ENCODE data around the gene RRAS2. TPM values are rescaled to one million over a fixed set of nuclear protein-coding genes. Genes with fewer than 3 reads are reported as not detected.
"Not testable (repeated sequence)": the region's sequence is repeated elsewhere in the genome, so short reads cannot be mapped to it uniquely, and the experiment has no call there.

The RRAS2 gene
- total RNA-seq (10 to 100 TPM; 43.8 to 73.5 TPM), polyA plus RNA-seq (10 to 100 TPM; 21.2 to 26.1 TPM)
- long read RNA-seq, donor 1, transcript RRAS2-201 (6 exons, 1,516 nt), result major isoform, 14 of 14 reads
- long read RNA-seq, donor 1, partial matches to known transcripts, result 0 of 14 reads
- long read RNA-seq, donor 1, other reads (novel, unspliced or antisense), result 0 of 14 reads
- long read RNA-seq, donor 2, transcript RRAS2-201 (6 exons, 1,516 nt), result major isoform, 6 of 6 reads
- long read RNA-seq, donor 2, partial matches to known transcripts, result 0 of 6 reads
- long read RNA-seq, donor 2, other reads (novel, unspliced or antisense), result 0 of 6 reads
- long read RNA-seq, donor 3, transcript RRAS2-201 (6 exons, 1,516 nt), result major isoform, 9 of 11 reads
- long read RNA-seq, donor 3, partial matches to known transcripts, result 0 of 11 reads
- long read RNA-seq, donor 3, other reads (novel, unspliced or antisense), result 0 of 11 reads
- long read RNA-seq, donor 4, partial matches to known transcripts, result 0 of 5 reads
- long read RNA-seq, donor 4, other reads (novel, unspliced or antisense), result 0 of 5 reads
- long read RNA-seq, donor 5, transcript RRAS2-201 (6 exons, 1,516 nt), result major isoform, 20 of 20 reads
- long read RNA-seq, donor 5, partial matches to known transcripts, result 0 of 20 reads
- long read RNA-seq, donor 5, other reads (novel, unspliced or antisense), result 0 of 20 reads

DNA sequence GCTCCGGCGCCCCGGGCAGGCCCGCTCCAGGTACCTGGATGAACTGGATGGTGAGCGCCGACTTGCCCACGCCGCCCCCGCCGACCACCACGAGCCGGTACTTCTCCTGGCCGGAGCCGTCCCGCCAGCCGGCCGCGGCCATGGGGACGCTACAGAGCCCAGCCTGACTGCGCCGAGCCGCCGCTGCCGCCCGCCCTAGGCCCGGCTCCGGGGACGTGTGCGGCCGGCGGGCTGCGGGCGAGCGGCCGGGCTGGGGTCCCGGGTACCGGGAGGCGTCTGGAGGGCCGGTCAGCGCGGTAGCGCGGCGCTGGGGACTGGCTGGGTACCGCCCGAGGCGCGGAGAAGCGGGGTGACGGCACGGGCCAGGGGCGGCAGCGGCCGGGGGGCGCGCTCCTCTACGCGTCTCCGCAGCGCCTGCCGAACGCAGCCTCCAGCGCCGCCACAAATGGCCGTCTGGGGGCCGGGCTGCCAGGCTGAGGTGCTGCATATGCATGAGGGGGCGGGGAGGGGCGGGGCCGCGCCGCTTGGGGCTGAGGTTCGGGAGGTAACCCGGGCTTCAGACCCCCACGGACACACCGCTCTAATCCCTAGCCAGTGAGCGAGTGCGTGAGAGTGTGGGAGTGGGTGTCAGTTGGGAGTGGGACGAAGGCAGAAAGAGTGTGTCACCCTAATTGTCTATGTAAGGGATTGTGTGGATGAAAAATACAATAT, at the start of gene RRAS2:
RRAS2 (minus strand) TSS at position 455 of the 711 bp plus-strand sequence; CDS start at position 142, 313 bp downstream.
- Histone ChIP-seq H3K27me3 (ENCODE audit: control insufficient read depth in 3 of 3, insufficient read depth in 3 of 3, low read length in 2 of 3) (no peaks in the 10 kb centered on the region), H3K27ac (ENCODE audit: low read depth in 1 of 2, low read length in 1 of 2) (peak within 1 kb of the TSS; percentile 93 to 94), H3K9me3 (ENCODE audit: control insufficient read depth in 4 of 4, insufficient read depth in 3 of 4, low read length in 3 of 4) (no peaks in the 10 kb centered on the region), H3K4me1 (ENCODE audit: control insufficient read depth in 5 of 5, insufficient read depth in 5 of 5, low read length in 5 of 5) (peaks cover 0 to 6% (median 2%) of the 10 kb centered on the region in 5 donors), H3K9ac (ENCODE audit: insufficient read depth in 1 of 2, low read length in 2 of 2) (peak within 1 kb of the TSS; percentile 83 to 93), H3K36me3 (ENCODE audit: control insufficient read depth in 4 of 4, insufficient read depth in 4 of 4, low read length in 4 of 4) (no peaks in the 10 kb centered on the region), H3K4me3 (peak within 1 kb of the TSS; percentile 81)
- ATAC-seq (ENCODE audit: insufficient read depth, low FRiP score), result peak; percentile 63
- WGBS, 2 donors, result 1% methylated on average over 46 to 78 of the region's 78 CpGs
- no peak for TF ChIP-seq CTCF (IDR thresholded peaks at IDR 0.05; ENCODE audit: control extremely low read depth, extremely low read depth)
- peak; percentile 85 to 89 (median 89) for DNase-seq

GRCh38 chr11:14408612-14409011, 49.6 kb upstream of the RRAS2 start:
- DNase-seq (no peak), ATAC-seq (ENCODE audit: insufficient read depth, low FRiP score) (no peak)
- Histone ChIP-seq H3K27me3 (ENCODE audit: control insufficient read depth in 3 of 3, insufficient read depth in 3 of 3, low read length in 2 of 3) (no peaks in the 10 kb centered on the region), H3K9me3 (ENCODE audit: control insufficient read depth in 4 of 4, insufficient read depth in 3 of 4, low read length in 3 of 4) (no peaks in the 10 kb centered on the region), H3K4me3 (no peak overlapping the region), H3K9ac (ENCODE audit: insufficient read depth in 1 of 2, low read length in 2 of 2) (no peak overlapping the region), H3K27ac (ENCODE audit: low read depth in 1 of 2, low read length in 1 of 2) (no peak overlapping the region), H3K4me1 (ENCODE audit: control insufficient read depth in 5 of 5, insufficient read depth in 5 of 5, low read length in 5 of 5) (peaks cover 0 to 4% (median 1%) of the 10 kb centered on the region in 5 donors), H3K36me3 (ENCODE audit: control insufficient read depth in 4 of 4, insufficient read depth in 4 of 4, low read length in 4 of 4) (no peaks in the 10 kb centered on the region)
- WGBS, 2 donors, result 97% methylated on average over 2 of the region's 2 CpGs
- TF ChIP-seq CTCF (IDR thresholded peaks at IDR 0.05; ENCODE audit: control extremely low read depth, extremely low read depth), result no peak

DNA sequence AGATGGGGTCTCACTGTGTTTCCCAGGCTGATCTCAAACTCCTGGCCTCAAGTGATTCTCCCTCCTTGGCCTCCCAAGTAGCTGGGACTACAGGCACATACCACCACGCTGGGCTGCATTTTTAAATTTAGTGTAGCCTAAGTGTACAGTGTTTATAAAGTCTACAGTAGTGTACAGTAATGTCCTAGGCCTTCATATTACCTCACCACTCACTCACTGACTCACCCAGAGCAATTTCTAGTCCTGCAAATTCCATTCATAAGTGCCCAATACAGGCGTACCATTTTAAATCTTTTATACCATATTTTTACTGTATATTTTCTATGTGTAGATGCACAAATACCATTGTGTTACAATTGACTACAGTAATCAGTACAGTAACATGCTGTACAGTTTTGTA, 47.1 kb upstream of the RRAS2 start:
- H3K27ac ChIP-seq (ENCODE audit: low read depth in 1 of 2, low read length in 1 of 2); H3K9me3 ChIP-seq (ENCODE audit: control insufficient read depth in 4 of 4, insufficient read depth in 3 of 4, low read length in 3 of 4); H3K27me3 ChIP-seq (ENCODE audit: control insufficient read depth in 3 of 3, insufficient read depth in 3 of 3, low read length in 2 of 3); H3K36me3 ChIP-seq (ENCODE audit: control insufficient read depth in 4 of 4, insufficient read depth in 4 of 4, low read length in 4 of 4); H3K4me3 ChIP-seq; ATAC-seq (ENCODE audit: insufficient read depth, low FRiP score); DNase-seq; H3K9ac ChIP-seq (ENCODE audit: insufficient read depth in 1 of 2, low read length in 2 of 2); H3K4me1 ChIP-seq (ENCODE audit: control insufficient read depth in 5 of 5, insufficient read depth in 5 of 5, low read length in 5 of 5): not testable (repeated sequence)
- WGBS, 2 donors, result 95 to 98% methylated on average over 2 of the region's 2 CpGs

DNA sequence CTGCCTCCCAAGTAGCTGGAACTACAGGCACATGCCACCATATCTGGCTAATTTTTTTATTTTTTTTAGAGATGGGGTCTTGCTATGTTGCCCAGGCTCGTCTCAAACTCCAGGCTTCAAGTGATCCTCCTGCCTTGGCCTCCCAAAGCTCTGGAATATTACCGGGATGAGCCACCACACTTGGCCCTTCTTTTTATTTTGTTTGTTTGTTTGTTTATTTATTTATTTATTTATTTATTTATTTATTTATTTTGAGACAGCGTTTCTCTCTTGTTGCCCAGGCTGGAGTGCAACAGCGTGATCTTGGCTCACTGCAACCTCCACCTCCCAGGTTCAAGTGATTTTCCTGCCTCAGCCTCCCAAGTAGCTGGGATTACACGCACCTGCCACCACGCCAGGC, 44.5 kb upstream of the RRAS2 start:
- H3K9me3 ChIP-seq (ENCODE audit: control insufficient read depth in 4 of 4, insufficient read depth in 3 of 4, low read length in 3 of 4); H3K9ac ChIP-seq (ENCODE audit: insufficient read depth in 1 of 2, low read length in 2 of 2); H3K27me3 ChIP-seq (ENCODE audit: control insufficient read depth in 3 of 3, insufficient read depth in 3 of 3, low read length in 2 of 3); H3K36me3 ChIP-seq (ENCODE audit: control insufficient read depth in 4 of 4, insufficient read depth in 4 of 4, low read length in 4 of 4); H3K4me3 ChIP-seq; DNase-seq; H3K4me1 ChIP-seq (ENCODE audit: control insufficient read depth in 5 of 5, insufficient read depth in 5 of 5, low read length in 5 of 5); ATAC-seq (ENCODE audit: insufficient read depth, low FRiP score); H3K27ac ChIP-seq (ENCODE audit: low read depth in 1 of 2, low read length in 1 of 2): not testable (repeated sequence)
- WGBS, 2 donors, result 97 to 98% methylated on average over 6 of the region's 6 CpGs
